Activated CD4-positive, CD25-positive, alpha-beta regulatory T cell treated with anti-CD3 and anti-CD28 coated beads, Interleukin-2, amount 50 U/mL, for 72 hours (primary cell): Measurements from ENCODE around the gene UVRAG.

ENCODE experiments used
- DNase-seq: peaks from one replicate; pipeline ENCODE4 v3.0.0; 2021

Gene UVRAG

DNA sequence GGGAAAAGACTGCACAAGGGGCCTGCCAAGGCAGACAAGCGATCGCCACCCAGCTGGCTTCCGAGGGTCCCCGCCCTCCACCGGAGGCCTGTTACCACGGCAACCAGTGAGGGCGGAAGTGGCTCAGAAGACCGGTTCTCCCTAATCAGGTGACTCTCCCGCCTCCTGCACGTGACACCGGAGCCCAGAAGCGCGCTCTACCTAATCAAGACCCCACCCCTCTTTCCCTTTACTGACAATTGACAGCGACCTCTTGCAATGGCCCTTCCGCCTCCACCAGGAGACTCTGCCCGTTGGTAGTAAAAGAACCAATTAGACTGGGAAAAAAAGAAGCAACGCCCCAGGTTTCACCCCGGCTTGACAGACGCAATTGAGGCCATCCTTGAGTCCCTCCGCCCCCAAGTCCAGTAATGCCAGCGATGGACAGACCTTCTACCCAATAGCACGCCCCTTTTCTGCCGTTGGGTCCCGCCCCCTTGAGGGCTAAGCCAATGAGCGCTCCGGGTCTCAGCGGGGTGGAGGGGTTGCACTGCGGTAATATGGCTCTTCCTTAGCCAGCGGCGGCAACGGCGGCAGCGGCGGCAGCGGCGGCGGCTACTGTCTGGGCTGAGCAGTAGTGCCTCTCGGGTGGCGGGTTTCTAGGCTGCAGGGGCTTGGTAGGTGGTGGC is at the start of gene UVRAG:
UVRAG (plus strand) TSS at position 534 of the 668 bp plus-strand sequence. CDS start 198 bp downstream, outside the sequence.
- peak; percentile 94 for DNase-seq

DNA sequence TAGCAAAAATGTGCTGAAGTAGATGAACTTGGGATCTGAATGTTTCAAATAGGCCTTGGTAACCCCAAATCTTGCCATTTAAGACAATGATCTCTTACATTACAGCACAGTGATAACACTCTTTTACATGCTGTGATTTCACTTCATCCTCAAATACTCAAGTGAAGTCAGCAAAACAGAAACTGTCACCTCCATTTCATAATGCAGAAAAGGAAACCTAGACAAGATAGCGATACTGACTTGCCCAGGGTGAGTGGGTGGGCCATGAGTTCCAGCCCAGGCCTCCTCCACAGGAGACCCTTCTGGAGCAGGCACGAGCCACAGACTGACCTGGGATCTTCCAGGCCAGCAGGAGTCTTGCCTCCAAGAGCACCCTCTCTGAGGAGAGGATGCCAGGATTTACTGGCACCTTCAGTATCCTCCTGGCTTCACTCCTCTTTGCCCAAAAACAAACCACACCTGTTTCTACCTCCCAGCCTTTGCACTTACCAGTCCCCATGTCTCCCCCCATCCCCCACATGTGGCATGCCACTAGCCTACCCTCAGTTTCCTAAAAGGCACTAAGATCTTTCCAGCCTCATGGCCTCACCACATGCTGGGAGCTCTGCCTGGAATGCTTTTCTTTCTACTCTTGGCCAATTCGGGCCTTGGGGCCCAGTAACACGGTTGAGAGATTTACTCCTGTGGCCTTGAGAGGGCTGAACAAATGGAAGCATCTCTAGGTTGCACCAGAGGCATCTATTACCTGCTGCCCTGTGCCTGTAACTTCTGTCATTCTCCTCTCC is 48.4 kb upstream of the UVRAG start:
- no peak for DNase-seq

DNA sequence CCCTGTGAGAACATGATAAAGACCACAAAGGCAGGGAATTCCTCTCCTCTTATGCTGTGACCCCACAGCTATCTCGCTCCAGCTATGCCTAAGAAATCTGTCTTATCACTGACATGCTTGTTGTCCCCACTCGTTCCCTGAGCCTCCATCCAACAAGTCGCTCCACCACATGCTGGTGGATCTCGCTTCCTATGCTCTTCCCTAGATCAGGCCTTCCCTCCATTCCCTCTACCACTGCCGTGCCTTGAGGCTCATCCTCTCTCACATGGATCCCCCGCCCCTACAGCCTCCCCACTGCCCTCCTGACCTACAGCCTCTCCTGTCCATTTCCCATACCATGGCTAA is 47.8 kb upstream of the UVRAG start:
- DNase-seq, result no peak

DNA sequence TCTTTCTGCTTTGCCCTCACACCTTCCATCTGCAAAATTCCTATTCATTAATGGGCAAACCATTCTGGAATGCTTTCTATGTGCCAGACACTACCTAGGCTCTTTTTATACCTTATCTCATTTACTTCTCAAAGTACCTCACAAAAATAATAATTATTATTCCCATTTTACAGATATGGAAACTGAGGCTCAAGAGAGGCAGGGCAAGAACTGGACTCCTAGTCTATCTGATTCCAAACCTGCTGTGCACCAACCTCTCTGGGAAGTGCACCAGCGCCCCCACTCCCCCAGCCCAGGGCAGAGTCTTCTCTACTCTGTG is 47.3 kb upstream of the UVRAG start:
- no peak for DNase-seq

DNA sequence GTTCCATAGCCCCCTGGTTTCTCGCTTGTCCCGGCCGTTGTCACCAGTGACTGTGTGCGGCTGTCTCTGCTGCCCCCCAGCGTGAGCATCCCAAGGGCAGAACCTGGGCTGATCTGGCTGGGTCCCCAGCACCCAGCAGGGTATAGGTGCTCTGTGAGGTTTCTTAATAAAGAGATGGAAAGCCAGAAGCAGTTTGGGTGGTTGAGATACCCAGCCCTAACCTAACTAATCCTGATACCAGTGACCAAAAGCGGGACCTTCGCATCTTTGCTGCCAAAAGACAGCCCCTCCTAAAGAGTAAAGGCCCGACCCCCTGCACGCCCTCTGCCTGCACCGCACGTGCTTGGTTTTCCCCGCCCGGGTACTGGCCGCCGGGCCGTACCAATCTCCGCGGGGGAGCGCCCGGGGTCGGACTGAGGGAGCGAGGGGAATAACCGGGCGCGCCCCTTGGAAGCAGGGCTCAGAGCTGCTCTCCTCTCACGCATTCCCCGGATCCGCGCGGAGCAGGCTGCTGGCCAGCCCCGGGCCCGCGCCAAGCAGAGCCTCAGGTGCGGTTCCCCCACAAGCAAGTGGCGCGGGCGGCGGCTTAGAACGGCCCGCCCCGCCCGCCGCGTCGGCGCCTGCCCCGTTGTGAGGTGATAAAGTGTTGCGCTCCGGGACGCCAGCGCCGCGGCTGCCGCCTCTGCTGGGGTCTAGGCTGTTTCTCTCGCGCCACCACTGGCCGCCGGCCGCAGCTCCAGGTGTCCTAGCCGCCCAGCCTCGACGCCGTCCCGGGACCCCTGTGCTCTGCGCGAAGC is 46.7 kb upstream of the UVRAG start, which contains the start of gene DGAT2:
DGAT2 (plus strand) TSS at position 667 of the 797 bp plus-strand sequence. CDS start 214 bp downstream, outside the sequence.
- peak; percentile 76 for DNase-seq

DNA sequence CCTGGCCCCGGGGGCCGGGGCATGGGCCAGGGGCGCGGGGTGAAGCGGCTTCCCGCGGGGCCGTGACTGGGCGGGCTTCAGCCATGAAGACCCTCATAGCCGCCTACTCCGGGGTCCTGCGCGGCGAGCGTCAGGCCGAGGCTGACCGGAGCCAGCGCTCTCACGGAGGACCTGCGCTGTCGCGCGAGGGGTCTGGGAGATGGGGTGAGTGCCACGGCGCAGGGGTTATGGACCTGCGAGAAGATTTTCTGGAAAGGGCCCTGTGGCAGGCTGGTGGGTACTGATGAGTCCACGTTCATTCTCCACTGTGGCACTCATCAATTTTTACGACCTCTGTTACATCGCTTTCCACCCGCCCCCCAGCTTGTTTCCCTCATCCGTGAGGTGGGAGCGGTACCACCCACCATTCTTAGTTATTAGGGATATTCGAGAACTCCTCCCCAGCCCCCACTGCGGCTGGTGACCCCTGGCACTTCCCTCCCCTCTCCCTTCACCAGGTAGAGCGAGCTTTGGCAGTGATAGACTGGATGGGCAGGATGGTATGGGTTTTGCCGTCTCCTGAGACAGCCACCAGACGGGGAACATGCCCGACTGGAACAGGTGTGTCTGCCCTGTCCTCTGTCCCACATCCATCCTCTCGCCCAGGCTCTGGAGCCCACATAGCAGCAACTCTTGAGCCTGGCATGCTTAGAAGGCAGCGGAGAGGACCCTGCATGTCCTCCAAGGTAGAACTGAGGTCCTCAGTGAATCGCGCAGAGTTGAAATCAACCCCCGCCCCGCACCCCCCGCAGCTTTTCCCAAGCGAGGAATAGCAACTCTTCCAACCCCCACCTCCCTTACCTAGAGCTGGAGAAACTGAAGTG is 45.9 kb upstream of the UVRAG start:
- no peak for DNase-seq

DNA sequence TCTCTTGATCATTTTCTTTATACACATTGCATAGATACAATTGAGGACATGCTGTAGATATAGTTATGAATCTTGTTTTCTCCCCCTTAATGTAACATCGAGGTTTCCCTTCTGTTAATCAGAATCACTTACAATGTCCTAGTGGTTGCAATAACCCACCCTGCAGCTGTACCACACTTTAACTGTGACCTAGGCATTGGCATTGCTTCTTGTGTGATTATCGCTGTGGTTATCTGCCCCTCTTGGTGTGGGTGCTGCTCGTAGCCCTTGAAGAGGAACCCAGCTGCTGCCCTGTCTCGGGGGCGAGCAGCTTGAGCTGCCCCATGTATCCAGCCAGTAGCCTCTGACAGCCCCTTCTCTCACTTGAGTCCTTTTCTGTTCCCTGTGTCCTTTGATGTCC is 44.9 kb upstream of the UVRAG start:
- no peak for DNase-seq

DNA sequence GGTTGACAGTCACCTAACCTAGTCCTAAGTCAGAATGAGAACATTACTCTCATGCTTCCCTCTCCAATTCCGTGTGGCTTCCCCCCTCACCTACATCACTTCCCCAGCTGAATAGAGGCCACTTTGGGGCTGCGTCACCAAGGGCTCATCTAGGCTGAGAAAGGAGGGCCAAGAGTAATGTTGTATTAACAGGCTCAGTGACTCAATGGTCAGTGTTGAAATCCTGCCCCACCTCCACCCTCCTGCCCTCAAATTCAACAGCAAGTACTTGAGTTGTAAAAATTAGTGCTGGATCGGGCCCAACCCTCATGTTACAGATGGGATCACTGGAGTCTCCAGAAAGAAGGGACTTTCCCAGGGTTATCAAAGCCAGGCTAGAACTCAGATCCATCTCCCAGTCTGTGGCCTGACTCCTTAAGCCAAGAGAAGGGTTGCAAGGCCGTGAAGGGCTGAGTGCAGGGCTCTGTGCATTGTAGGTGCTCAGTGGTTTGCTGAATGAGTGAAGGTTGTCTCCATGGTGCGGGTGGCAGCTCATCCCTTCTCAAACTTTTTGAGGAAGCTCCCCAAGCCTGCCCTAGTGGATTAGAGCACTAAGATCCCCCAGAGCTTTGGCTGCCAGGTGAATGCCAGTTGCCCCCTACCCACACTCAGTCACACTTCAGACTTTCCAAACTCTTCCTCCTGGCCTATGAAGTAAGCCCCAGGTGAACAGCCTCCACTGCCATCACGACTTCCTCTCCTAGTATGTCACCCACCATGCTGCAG is 43.2 kb upstream of the UVRAG start:
- no peak for DNase-seq

DNA sequence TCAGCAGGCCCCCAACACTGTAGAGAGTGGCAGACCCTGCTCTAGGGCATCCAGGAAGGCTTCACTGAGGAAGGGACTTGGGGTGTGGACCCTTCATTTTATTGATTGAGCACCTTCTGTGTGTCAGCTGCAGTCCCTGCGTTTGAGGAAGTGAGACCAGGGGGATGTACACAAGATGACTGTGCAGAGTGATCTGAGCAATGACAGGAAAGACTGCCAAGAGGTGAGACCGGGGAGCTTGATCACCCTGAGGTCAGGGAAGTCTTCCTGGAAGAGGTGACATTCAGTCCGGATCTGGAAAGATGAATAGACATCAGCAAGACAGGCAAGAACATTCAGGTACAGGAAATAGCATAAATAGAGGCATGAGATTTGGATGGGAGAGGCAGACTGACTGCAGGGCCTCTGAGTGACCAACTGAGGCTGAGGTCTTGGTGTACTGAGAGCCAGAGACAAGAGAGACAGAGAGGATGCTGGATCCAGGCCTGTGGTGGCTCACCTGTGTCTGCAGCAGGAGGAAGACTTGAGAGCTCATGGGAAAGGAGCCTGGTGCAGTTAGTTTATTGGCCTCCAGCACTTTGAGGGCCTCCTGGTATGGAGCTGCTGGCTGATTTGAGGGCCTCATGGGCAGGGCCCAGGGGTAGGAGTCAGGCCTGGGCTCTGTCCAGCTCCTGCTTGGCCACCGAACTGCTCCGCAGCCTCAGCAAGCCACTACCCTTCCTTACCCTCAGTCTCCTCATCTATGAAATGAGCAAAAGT is 41.2 kb upstream of the UVRAG start:
- no peak for DNase-seq

DNA sequence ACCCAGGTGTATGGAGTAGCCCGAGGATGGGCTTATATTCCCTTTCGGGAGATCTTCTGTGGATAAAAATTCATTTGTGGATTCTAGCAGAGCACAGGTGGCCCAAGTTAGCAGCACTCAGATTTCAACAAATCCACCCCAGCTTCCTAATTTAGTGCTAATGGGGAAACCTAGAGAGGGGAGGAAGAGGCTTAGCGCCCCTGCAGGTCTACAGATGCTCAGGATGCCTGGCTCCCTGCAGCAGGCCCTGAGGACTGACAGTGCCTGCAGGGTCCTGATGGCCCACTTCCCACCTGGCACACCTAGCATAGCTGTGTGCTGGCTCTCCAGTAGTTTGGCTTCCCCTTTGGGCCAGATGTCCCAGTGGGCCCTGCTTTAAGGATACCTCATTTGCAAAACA is 40.0 kb upstream of the UVRAG start:
- no peak for DNase-seq

DNA sequence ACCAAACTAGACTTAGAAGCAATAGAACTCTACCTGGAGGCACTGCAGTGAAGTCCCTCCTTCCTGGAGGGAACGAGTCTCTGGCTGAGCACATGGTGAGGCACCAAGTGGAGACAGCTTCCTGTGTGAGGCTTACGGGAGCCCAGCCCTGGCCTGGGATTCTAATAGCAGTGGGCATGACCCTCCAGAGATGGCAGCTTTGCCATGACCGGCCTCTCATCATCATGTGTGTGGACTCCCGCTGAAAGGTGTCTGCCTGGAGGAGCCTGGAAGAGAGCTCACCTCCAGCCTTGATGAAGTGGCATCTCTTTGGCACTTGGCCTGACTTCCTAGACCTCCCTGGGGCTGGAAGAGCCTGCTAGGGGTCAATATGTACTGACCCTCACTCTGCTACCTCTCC is 38.5 kb upstream of the UVRAG start:
- DNase-seq, result no peak

DNA sequence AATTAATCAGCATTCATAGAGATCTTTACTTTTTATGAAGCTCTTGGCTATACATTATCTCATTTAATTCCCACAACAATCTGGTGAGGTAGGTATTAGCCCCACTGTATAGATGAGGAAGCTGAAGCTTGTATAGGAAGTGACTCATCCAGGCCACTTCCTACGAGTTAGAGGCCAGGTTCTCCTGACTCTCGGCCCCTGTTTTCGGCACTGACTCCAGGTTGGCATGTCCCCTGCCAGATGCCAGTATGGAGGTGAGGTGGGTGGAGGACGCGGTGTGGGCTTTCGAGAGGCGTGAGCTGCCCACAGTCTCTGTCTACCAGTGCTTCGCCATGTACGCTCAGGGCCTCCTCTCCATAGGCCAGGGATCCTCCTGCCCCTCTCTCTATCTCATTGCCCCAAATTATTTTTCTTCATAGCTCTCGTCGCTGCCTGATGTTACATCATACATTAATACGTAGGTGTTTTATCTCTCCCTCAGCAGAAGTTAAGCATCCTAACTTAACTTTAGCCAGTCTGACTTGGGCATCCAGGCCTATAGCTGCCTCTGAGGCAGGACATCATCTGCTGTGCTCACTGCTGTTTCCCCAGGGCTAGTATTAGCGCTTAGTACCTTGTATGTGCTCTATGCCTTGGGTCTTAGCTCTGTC is 37.4 kb upstream of the UVRAG start:
- DNase-seq, result no peak

DNA sequence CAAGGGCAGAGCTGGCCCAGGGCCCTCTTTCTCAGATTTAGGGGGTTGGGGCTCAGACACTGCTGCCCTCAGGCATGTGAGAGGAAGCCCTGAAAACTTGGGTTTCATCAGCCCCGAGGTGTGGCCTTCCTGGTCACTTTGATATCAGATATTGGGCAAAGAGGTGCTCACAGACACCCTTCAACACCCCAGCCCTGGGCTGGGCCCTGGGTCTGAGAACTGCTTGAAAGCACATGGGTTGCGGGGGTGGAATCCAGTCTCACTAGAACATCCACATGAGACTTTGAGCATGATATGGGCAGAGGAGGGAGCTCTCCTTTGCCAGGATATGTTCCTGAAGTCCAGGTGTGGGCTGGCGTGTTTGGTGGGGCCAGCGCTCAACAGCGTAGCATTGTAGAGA is 36.0 kb upstream of the UVRAG start:
- no peak for DNase-seq

DNA sequence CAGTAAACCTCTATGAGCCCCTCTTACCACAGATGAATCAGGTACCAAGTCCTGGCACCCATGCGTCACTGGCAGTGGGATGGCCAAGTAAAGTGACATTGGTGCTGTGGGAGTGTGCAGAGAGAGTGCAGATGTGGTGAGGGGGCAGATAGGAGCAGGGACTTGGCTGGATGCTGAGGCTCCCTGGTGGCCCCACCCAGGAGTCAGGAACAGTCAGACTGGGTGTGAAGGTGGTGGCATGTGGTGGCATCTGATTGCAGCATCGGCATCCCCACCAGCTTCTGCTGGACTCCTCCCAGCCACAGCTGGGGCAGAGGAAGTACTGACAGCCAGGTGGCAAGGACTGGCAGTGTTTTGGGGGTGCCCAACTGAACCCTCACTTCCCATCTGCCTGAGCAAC is 35.0 kb upstream of the UVRAG start:
- DNase-seq, result no peak

DNA sequence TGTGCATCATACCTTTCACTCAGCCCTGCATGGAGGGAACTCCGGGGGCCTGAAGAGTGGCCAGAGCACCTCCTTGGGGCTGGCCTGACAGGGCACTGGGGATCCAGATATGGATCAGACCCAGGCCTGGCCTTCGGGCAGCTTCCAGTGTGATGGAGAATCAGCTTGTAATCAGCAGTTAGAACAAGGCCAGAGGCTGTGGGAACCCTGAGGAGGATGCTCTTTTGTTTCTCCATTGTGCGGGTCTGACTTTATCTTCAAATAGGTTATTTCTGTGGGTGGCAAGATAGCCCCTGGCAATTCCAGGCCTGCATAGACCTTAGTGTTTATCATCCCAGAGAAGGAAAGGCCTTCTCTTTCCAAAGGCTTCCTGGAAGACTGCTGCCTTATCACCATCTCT is 34.1 kb upstream of the UVRAG start:
- no peak for DNase-seq

DNA sequence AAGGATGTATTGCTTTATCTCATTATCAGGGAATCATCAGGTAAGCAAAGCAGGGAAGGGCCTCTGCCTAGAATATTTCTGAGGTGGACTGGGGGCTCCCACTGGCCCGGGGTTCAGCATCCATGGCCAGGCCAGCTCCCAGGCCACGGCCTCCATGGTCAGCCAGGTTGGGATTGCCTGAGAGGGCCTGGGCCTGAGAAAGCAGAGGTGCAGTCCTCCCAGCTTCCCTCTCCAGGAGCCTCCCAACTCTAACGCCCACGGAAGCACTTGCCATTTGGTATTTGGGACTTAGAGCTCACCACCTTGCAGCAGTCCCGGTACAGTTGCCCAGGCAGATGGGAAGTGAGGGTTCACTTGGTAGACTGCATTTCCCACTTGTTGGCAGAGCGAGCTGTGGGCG is 33.7 kb upstream of the UVRAG start:
- DNase-seq, result no peak

DNA sequence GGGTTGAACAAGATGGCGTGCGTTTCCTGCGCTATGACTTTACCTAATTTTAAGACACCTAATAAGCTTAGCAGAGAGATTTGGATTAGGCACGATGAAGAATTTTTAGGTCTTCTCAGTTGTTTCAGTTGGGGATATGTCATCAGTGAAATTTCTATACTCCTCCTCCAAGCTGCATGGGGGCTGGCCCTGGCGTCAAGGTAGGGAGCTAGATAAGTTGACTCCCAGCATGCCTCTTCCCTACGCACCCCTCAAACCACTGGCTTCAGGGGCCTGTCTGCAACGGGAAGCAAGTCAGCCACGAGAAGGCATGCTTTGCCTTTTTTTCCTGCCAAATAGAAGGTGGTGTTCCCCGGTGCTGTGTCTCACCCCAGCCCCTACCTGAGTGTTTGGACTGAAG is 33.2 kb upstream of the UVRAG start:
- DNase-seq, result no peak

DNA sequence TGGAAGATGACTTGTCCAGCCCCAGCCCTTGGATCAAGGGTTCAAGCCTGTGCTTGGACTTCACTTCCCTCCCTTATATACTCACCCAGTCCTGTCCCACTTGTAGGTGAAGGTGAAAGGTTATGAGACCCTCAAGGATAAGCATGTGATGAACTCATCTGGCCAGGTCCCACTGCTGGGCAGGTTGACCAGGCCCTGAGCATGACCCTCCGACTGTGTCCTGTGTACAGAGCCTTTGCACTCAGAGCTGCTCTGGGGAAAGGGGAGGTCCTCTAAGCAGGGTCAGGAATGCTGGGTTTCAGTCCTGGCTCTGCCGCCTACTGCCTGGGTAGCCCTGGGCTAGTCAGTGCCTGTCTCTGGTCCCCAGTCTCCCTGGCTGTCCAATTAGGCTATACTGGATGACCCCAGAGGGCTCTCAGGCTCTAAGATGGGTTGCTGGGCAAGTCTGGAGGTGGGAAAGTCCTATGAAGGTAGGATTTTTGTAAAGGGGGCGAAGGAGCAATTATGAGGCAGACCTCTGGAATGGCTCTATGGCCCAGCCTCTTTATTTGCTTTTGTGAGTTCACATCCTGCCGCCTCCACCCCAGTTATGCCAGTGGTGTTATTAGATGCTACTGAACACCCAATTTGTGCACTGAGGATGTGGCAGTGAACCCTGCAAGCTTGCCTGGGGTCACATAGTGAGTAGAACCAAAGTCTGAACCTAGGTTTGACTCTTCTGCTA is 32.3 kb upstream of the UVRAG start:
- no peak for DNase-seq

DNA sequence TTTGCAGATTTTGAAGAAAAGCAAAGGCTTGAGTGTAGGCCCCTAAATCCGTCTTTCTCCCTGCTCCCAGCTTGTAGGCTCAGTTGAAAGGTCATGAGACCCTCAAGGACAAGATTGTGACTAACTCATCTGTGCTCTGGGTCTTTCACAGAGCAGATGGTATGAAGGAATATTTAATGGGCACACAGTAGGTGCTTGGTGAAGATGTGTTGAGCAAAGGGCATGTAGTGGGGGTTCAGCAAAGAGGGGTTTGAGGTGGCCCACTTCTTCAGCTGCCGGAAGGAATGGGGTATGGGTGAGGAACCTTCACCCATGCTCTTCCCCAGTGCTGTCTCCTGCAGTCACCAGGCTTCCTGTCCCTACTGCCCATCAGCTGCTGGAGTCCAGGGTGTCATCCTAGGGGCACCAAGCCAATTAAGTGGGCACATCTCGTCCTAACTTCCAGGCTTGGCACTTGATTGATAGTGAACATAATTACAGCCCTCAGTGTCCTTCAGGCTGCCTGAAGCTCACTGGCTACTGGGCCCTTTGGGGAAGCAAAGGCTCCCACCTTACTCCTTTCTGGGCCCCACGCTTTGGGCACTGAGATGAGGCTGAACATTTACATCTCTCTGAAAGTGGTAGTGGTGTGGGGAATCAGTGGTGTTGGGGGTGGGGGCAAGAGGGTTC is 31.5 kb upstream of the UVRAG start:
- DNase-seq, result no peak

DNA sequence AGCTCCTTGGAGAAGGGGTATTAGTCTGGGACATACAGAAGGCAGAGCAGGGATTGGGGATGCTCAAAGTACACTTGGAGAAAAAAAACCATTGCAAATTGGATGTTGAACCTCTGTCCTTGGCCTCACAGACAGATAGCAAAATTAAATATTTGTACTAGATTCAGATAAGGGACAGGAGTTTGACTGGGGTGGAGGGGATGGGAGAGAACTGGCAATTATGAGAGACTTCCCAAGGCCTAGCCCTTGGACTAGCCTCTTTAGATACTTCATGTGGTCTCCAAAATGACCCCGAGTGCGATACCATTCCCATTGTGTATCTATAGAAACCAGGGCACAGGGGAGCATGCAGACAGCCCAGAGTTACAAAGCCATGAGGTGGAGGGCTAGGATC is 30.9 kb upstream of the UVRAG start:
- no peak for DNase-seq
